Tibial nerve (tissue), 4 donors: Measurements from ENCODE around the gene DNAAF2. TPM values are rescaled to one million over a fixed set of nuclear protein-coding genes. Genes with fewer than 3 reads are reported as not detected.

ENCODE experiments used
- DNase-seq, 2 donors: peaks; one replicate each; pipeline ENCODE4 v3.0.0-alpha.2; 2019; ENCODE audit warnings: low spot score in 2 of 2
- H3K27ac ChIP-seq, 4 donors: fragments of 200-600 bp; sonication (generic) in 3 of 4; one replicate each; pipeline ENCODE4 v1.5.1; 2017 to 2019; ENCODE audit warnings: mild to moderate bottlenecking in 1 of 4
- H3K27me3 ChIP-seq, 2 donors: fragments of 200-600 bp; sonication (generic) in 1 of 2; one replicate each; pipeline versions ENCODE4 v1.5.1 to v1.6.0; 2017 to 2019
- H3K36me3 ChIP-seq, 3 donors: fragments of 200-600 bp; sonication (generic); one replicate each; pipeline ENCODE4 v1.5.1; 2018 to 2019
- H3K4me1 ChIP-seq, 4 donors: fragments of 200-600 bp; sonication (generic) in 3 of 4; one replicate each; pipeline ENCODE4 v1.5.1; 2017 to 2019
- H3K4me3 ChIP-seq, 4 donors: fragments of 200-600 bp; sonication (generic) in 3 of 4; one replicate each; pipeline ENCODE4 v1.5.1; 2017 to 2019; ENCODE audit warnings: mild to moderate bottlenecking in 1 of 4, moderate library complexity in 1 of 4
- H3K9me3 ChIP-seq, 4 donors: fragments of 200-600 bp; sonication (generic) in 3 of 4; one replicate each; pipeline ENCODE4 v1.5.1; 2017 to 2019
- EP300 ChIP-seq, 2 donors: sonication (generic); formaldehyde crosslinking; IDR thresholded peaks; one replicate each; pipeline ENCODE4 v1.6.1; 2017; ENCODE audit warnings: antibody characterized with exemption in 2 of 2, mild to moderate bottlenecking in 1 of 2
- POLR2A ChIP-seq, 2 donors: fragments of 450-650 bp; IDR thresholded peaks; one replicate each; pipeline ENCODE4 v1.6.1; 2017; ENCODE audit warnings: antibody characterized with exemption in 2 of 2, mild to moderate bottlenecking in 2 of 2, moderate library complexity in 2 of 2
- WGBS, 2 donors: methylation state at CpG; one replicate each; pipeline ENCODE4 v1.1.5; 2018; 5-methylcytosine and 5-hydroxymethylcytosine counted together
- small RNA-seq: library from RNA; depleted of rRNA; stranded (forward); fragments of <200 nt; gene quantifications from one replicate; pipeline ENCODE3, GENCODE V24; 2016
- total RNA-seq, 4 donors: library from RNA; depleted of rRNA; stranded (reverse); fragments of >200 nt; gene quantifications; one replicate each; pipeline ENCODE4 v1.1.0, GENCODE V29; 2016
- TF ChIP-seq, protein P1 (sequence below), 5 experiments: fragments of 200-600 bp in 3 of 5; fragments of 450-650 bp in 2 of 5; sonication (generic) in 3 of 5; IDR thresholded peaks; one replicate each; pipeline ENCODE4 v1.5.1; 2016 to 2019; ENCODE audit warnings: antibody characterized with exemption in 5 of 5, mild to moderate bottlenecking in 3 of 5, moderate library complexity in 2 of 5

Gene DNAAF2
- total RNA-seq, 4 donors from 2014 or later: 7.8 to 17.2 (median 9.6) TPM

GRCh38 chr14:49583629-49584028 lies 51.4 kb downstream of the DNAAF2 start:
- Histone ChIP-seq H3K27me3 (no peaks in the 10 kb centered on the region), H3K9me3 (no peaks in the 10 kb centered on the region), H3K4me3 (no peak overlapping the region), H3K36me3 (peaks cover 0 to 27% (median 7%) of the 10 kb centered on the region in 3 donors), H3K4me1 (peaks cover 0 to 35% (median 21%) of the 10 kb centered on the region in 4 donors), H3K27ac (no peak overlapping the region)
- 84 to 90% methylated on average over 6 of the region's 6 CpGs for WGBS, 2 donors
- no peak for TF ChIP-seq POLR2A (IDR thresholded peaks at IDR 0.05)
- no peak for DNase-seq

- Histone ChIP-seq H3K36me3 (peaks cover 0 to 32% (median 7%) of the 10 kb centered on the region in 3 donors), H3K9me3 (no peaks in the 10 kb centered on the region), H3K4me3 (no peak overlapping the region), H3K4me1 (peaks cover 0 to 35% (median 21%) of the 10 kb centered on the region in 4 donors), H3K27me3 (no peaks in the 10 kb centered on the region), H3K27ac (no peak overlapping the region)
- 89 to 92% methylated on average over 4 of the region's 4 CpGs for WGBS, 2 donors
- TF ChIP-seq EP300 (IDR thresholded peaks at IDR 0.05) (no peak), POLR2A (IDR thresholded peaks at IDR 0.05) (no peak)
- TF ChIP-seq, protein P1, sequence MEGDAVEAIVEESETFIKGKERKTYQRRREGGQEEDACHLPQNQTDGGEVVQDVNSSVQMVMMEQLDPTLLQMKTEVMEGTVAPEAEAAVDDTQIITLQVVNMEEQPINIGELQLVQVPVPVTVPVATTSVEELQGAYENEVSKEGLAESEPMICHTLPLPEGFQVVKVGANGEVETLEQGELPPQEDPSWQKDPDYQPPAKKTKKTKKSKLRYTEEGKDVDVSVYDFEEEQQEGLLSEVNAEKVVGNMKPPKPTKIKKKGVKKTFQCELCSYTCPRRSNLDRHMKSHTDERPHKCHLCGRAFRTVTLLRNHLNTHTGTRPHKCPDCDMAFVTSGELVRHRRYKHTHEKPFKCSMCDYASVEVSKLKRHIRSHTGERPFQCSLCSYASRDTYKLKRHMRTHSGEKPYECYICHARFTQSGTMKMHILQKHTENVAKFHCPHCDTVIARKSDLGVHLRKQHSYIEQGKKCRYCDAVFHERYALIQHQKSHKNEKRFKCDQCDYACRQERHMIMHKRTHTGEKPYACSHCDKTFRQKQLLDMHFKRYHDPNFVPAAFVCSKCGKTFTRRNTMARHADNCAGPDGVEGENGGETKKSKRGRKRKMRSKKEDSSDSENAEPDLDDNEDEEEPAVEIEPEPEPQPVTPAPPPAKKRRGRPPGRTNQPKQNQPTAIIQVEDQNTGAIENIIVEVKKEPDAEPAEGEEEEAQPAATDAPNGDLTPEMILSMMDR (IDR thresholded peaks at IDR 0.05): no peak
- DNase-seq: no peak
These were observed 52.7 kb downstream of the DNAAF2 start for GRCh38 chr14:49582113-49582977.

- H3K27ac ChIP-seq: no peak overlapping the region
- H3K27me3 ChIP-seq: no peaks in the 10 kb centered on the region
- 74% methylated on average over 9 of the region's 9 CpGs for WGBS, 2 donors
- peaks cover 0 to 41% (median 7%) of the 10 kb centered on the region in 3 donors for H3K36me3 ChIP-seq
- TF ChIP-seq, protein P1 (IDR thresholded peaks at IDR 0.05): no peak
- DNase-seq: no peak
- H3K9me3 ChIP-seq: no peaks in the 10 kb centered on the region
- H3K4me3 ChIP-seq: no peak overlapping the region
- H3K4me1 ChIP-seq: peaks cover 0 to 35% (median 21%) of the 10 kb centered on the region in 4 donors
These were observed 53.6 kb downstream of the DNAAF2 start for GRCh38 chr14:49581209-49582112.

- no peak overlapping the region for H3K27ac ChIP-seq
- H3K4me3 ChIP-seq: no peak overlapping the region
- no peaks in the 10 kb centered on the region for H3K9me3 ChIP-seq
- no peak for DNase-seq
- peaks cover 0 to 28% (median 16%) of the 10 kb centered on the region in 4 donors for H3K4me1 ChIP-seq
- H3K27me3 ChIP-seq: no peaks in the 10 kb centered on the region
- H3K36me3 ChIP-seq: peaks cover 0 to 56% (median 7%) of the 10 kb centered on the region in 3 donors
- 63 to 73% methylated on average over 2 of the region's 2 CpGs for WGBS, 2 donors
- TF ChIP-seq, protein P1 (IDR thresholded peaks at IDR 0.05): no peak
- TF ChIP-seq EP300 (IDR thresholded peaks at IDR 0.05) (no peak), POLR2A (IDR thresholded peaks at IDR 0.05) (no peak)
These were observed 55.2 kb downstream of the DNAAF2 start for GRCh38 chr14:49579841-49580240.

DNA sequence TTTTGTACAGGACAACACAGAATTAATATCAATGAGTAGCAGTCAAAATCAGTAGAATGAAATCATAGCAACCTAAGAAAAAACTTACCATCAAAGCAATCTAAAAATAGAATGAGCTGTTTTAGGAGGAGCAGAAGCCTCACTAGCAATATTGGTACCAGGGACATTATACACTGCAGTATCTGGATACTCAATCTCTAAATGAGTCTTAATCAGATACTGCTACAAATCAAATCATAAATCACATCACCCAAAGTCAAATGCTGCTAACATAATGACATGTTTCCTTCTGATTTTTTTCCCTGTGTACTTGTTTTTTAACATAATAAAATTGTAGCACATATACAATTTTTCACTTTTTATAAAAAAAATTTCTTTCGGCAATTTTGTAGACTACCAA lies 56.9 kb downstream of the DNAAF2 start:
- TF ChIP-seq, protein P1 (IDR thresholded peaks at IDR 0.05): no peak
- TF ChIP-seq POLR2A (IDR thresholded peaks at IDR 0.05): no peak
- TF ChIP-seq EP300 (IDR thresholded peaks at IDR 0.05): no peak
- 97 to 98% methylated on average over 1 of the region's 1 CpG for WGBS, 2 donors
- H3K36me3 ChIP-seq: peaks cover 0 to 52% (median 0%) of the 10 kb centered on the region in 3 donors
- no peaks in the 10 kb centered on the region for H3K9me3 ChIP-seq
- no peak overlapping the region for H3K4me3 ChIP-seq
- DNase-seq: no peak
- H3K27ac ChIP-seq: no peak overlapping the region
- peaks cover 0 to 11% (median 2%) of the 10 kb centered on the region in 4 donors for H3K4me1 ChIP-seq
- no peaks in the 10 kb centered on the region for H3K27me3 ChIP-seq

Small RNA genes within 50 kb of the gene (small RNA-seq; reads per million reads assigned to genes)
- gene AL139099.3 (not detected), gene AL139099.4 (not detected), gene RF00019 (not detected), gene RNU6ATAC30P (not detected)

Other genes with a start within 250 kb of the DNAAF2 start
- 1,000 to 10,000 TPM; 3,106 to 5,465 (median 5,153) TPM for gene RPS29, start 48.9 kb downstream of the DNAAF2 start, total RNA-seq
- gene LRR1, start 36.3 kb downstream of the DNAAF2 start, total RNA-seq: 10 to 100 TPM in 2 of 4 donors, 1 to 10 TPM in 2; 4.6 to 15.3 (median 8.0) TPM
- gene RPL36AL, start 14.6 kb downstream of the DNAAF2 start, total RNA-seq: 100 to 1,000 TPM; 132 to 206 (median 151) TPM
- 10 to 100 TPM; 21.0 to 24.3 (median 23.8) TPM for gene MGAT2, start 14.4 kb downstream of the DNAAF2 start, total RNA-seq
- gene POLE2, start 53.0 kb upstream of the DNAAF2 start, total RNA-seq: 1 to 10 TPM; 1.1 to 9.6 (median 1.9) TPM
- 10 to 100 TPM in 3 of 4 donors, 1 to 10 TPM in 1; 6.6 to 20.3 (median 16.1) TPM for gene KLHDC1, start 57.9 kb upstream of the DNAAF2 start, total RNA-seq
- 10 to 100 TPM; 38.4 to 74.3 (median 66.2) TPM for gene KLHDC2, start 132.9 kb upstream of the DNAAF2 start, total RNA-seq
- 100 to 1,000 TPM; 100 to 215 (median 138) TPM for gene NEMF, start 217.5 kb upstream of the DNAAF2 start, total RNA-seq